ENCODE data around the gene GATAD2A.
A peak's percentile ranks its signal among the peaks of the same experiment; 100 is the strongest.
"Not testable (repeated sequence)": the region's sequence is repeated elsewhere in the genome, so short reads cannot be mapped to it uniquely, and the experiment has no call there.

The GATAD2A gene

DNA sequence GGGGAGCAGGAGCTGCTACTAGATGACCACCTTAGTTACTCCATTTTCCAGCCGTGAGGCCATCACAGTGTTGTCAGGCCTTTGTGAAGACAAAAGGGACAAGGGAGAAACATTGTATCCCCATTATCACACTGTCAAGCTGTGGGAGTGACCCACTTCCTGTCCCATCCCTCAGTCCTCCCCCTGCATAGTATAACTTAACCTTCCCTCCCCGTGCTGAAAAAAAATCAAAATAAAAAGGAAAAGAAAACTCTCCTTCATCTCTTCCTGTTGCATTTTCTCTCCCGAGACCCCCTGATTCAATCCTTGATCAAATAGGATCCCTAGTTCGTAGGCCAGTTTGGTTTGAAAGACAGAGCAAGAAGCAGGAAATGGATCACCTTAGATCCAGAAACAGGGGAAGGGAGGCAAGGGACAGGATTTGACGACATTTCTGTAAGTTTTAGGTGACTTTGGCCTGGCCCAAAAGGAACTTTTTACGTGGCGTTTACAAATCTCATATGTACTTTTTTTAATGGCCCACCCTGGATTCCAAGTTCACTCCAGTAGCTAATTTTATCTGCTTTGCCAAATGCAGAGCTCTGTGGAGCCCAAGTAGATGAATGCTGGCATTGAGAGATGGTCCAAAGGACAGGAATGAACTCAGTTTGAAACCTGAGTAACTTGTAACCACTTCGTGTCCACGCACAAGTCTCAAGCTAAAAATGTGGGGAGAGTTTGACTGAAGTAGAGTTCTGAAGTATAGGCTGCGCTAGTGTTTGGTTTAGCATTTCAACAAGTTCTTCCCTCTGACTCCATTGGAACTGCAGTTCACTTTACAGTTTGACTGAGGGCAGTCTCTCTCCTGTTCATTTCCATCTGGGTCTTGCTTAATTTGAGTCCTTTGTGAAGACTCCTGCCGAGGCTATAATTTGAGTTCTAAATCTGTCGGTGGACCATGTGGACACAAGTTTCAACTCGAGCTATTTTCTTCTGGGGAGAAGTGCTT lies 16.6 kb upstream of the GATAD2A start:
- DNase-seq, result no peak

DNA sequence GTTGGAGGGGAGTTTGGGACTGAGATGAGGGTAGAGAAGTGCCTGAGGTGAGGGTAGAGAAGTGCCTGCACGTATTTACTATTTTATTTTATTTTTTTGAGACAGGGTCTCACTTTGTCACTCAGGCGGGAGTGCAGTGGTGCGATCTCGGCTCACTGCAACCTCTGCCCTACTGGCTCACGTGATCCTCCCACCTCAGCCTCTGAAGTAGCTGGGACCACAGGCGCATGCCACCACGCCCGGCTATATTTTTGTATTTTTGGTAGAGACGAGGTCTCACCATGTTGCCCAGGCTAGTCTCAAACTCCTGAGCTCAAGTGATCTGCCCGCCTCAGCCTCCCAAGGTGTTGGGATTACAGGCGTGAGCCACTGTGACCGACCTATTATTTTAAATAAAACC lies 15.8 kb upstream of the GATAD2A start:
- not testable (repeated sequence) for DNase-seq

DNA sequence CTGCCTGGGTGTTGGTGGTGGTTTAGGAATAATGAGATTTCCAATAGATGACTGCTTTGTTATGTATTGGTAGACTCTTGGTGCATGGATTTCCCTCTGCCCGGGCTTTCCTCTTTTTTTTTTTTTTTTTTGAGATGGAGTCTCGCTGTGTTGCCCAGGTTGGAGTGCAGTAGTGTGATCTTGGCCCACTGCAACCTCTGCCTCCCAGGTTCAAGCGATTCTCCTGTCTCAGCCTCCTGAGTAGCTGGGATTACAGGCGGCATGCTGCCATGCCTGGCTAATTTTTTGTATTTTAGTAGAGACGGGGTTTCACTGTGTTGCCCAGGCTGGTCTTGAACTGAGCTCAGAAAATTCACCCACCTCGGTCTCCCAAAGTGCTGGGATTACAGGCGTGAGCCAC lies 11.1 kb upstream of the GATAD2A start:
- not testable (repeated sequence) for DNase-seq

DNA sequence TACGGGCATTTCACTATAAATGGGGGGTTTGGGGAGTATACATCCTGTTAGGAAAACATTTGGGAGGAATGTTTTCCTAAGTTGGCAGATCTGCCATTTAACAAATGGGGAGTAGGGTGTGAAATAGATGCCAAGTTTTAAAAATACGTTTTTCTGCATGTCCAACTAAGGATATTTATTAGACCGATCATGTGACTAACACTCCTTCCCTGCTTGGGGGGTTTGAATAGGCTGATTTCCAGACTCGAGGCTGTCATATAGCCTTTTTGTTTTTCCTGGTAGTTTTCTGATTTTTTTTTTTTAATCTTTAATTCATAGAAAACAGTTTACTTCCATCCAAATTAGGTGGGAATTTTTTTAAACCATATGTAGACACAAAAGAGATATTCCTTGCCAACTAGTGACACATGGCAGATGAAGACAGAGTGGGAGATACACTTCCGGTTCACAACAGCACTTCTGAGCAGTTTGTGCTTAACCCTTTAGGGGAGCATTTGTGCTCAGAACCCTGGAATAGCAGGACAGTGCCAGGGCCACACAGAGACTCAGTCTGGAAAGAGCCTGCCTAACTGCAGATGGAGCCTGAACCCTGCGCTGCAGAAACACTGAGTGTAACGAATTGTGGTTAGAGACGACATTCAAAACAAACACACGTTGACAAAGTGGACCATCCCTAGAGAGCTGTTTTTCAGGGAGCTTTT lies 5.6 kb upstream of the GATAD2A start:
- DNase-seq, result no peak

DNA sequence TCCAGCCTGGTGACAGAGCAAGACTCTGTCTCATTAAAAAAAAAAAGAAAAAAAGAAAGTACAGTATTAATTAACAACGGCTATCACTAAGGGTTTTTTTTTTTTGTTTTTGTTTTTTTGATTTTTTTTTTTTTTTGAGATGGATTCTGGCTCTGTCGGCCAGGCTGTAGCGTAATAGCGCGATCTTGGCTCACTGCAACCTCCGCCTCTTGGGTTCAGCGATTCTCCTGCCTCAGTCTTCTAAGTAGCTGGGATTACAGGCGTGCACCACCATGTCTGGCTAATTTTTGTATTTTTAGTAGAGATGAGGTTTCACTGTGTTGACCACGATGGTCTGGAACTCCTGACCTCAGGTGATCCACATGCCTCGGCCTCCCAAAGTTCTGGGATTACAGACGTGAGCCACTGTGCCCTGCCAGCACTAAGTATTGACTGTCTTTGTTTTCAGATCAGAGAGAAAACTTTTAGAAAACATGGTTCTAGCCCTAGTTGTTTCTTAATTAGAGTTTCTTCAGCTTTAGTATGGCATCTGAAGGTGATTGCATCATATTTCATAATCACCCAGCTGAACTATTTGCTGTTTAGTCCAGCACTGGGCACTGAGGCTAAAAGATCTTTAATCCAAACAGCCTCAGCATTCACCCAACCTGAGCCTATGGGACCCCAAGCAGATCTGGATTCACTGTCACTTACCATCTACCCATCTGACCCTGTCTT lies 2.7 kb upstream of the GATAD2A start:
- DNase-seq, result no peak

DNA sequence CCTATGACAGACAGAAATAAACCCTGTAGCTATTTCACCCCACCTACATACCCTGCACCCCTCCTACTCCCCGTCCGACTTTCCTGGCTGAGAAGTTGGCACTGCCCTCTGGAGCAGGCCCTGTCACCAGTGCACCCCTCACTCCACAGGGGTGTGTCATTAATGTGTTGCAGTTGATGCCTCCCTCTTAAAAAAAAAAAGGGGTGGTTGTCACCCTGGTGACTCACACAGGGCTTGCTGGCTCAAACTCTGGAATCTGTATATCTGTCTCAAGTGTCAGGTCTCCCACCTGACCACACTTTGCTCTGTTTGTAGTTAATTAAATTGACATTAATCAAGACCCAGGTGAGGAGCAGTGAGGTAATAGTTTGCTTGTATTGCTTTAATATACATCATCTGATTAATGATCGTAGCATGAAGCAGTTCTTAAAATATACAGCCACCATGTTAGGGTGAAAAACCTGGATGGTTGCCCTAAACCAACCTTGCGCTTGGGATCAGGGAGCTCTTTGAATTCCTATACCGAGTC lies 2.0 kb upstream of the GATAD2A start:
- peak; percentile 18 for DNase-seq

DNA sequence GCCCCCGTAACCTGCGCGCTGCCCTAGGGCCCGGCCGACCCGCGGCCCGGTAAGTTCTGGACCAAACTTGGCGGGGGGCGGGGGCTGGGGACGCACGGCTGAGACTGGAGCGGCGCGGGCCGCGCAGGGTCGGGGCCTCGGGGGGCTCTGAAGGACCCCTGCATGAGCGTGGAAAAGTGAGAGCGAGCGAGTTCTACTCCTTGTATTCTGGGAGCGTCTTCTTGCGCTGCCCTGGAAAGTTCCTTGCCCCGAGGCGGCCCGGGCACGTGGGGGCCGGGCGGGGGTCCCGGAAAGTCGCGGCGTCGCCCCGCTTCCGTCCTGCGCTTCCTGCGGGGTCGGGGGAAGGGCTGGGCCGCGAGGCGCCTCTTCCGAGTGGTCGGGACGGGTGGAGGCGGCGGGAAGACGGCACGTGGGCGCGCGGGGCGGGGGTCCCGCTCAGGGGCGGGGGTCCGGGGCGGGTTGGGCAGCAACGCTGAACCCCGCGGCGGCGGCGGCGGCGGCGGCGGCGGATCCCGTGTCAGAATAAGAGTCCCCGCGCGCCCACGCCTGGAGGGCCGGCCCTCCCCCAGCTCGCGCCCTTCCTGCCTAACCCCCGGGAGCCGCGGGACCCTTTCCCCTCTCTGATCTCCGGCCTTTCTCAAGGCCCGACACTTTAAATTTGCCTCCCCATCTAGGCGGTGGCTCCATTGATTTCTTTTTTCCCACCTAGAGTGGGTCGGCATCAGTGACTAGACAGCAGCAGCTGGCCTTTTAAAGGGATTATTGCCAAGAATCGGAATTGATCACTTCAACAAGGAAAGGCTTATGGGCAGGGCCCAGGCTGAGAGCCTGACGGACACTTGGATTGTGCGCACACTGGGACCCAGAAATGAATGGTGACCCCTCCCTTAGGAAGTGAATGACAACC lies 749 bp downstream of the GATAD2A start:
- no peak for DNase-seq

DNA sequence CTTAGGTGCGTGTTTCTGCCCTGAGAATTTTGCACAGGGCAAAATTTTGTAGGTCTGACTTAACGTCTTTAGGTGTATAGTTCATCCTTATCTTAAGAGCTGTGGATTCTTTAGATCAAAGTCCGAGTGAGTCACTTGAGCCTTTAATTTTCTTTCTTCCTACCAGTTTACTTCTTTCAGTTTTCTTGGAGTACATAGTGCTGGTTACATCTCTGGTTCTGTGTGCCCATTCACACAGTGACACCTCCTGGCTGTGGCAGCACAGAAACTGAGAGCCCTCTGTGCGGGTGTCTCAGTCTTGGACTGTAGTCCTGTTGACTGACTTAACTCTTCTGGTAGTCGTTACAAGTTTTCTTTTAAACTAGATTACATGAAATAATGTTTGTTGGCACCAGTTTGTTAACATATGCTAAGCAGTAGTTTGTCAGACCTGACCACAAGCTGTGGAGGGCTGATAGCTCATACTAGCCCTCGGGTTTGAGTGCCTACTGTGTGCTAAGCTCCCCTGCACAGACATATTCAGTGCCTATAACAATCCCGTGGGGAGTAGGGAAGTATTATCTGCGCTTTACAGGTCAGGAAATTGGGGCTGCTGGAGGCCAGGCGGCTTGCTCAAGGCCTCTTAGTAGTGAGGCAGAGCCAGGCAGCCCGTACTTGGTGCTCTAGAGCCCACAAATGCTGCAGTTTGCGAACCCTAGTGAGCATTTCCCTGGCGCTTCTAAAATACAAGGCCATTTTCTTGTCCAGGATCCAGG lies 1.6 kb downstream of the GATAD2A start:
- DNase-seq, result peak; percentile 63

DNA sequence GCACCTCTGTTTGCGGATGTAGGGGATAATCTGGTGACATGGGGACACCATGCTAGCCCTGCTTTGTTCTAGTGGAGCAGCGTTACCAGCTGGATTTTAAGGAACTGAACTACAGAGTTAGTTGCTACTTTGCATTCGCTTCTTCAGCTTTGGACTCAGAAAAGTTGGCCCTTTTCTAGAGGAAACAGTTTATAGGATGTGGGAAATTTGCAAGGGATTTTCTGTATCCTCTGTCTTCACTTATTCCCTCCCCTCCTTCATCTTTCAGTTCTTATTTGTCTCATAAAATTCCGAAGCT lies 2.1 kb downstream of the GATAD2A start:
- DNase-seq, result no peak

DNA sequence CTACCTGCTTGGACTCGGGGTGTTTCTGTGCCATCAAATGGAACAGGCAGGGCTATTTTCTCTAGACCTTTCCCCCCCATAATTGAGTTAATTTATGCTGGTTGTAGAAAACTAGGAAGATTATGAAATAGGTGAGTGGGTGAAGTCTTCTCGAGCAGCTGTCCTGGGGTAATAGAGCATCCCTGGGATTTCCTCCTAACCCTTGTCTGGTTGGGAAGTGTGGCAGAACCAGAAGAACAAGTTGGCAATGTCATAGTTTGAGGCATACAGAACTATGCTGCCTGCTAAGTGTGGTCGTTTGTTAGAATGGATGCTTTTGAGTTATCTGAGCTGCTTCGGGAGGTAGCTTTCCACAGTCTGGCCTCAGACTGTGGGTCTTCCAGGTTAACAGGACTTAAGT lies 3.7 kb downstream of the GATAD2A start:
- no peak for DNase-seq

DNA sequence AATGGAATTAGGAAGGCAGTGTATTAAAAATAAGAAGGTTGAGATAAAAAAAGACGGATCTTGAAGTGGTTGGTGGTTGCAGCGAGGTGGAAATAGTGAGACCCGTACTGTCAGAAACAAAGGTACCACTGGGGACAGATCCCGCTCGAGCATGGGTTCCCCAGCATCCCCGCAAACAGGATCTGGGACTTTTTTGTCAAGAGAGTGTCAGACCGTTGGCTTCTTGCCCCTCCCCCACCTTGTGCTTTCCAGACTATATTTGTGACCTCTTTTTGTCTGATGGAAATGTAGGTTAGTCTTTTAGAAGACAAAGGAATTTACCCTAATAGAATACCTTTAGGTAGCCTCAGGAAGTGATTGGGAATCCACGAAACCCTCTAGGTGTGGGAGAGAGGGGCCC lies 4.2 kb downstream of the GATAD2A start:
- no peak for DNase-seq

DNA sequence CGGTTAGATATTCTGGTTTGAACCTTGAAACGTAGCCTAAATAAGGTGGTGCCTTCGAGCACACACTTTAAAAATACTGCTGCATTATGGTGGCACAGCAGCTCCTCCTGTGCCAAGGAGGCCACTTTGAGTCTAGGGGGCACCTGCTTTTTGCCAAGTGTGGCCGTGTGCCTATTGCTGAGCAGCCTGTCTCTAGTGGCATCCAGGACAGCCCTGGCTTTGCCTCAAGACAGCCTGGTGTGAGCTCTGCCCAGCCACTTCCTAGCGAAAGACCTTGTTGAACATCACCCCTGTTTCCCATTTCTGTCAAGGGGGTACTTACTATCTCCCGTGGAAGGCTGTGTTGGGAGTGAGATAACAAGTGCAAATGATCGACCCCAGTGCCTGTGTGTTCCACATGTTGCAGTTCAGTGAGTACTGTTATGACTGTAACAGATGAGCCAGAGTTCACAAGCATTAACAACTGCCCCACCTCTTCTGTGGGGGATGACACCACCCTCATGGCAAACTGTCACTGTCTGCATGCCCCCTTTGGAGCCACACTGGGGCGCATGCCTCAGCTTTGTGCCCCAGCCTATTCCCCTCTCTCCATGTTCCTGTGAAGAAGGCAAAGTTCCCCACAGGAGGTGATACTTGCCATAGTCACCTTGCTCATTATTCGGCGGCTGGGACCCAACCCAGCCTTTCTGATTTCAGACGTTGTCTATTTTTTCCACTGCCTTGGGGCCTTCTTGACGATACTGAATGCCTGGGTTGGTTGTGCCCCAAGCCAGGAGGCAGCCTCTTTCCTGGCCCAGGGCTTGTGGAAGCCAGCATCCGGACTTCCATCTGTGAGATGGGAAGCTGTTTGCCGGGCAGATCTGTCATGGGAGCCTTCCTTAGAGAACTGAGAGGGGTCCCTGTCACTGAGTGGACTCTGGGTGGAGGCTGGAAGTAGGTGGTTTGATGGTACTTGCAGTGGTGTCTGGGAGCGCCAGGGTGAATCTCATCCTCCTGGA lies 5.4 kb downstream of the GATAD2A start:
- DNase-seq, result no peak

DNA sequence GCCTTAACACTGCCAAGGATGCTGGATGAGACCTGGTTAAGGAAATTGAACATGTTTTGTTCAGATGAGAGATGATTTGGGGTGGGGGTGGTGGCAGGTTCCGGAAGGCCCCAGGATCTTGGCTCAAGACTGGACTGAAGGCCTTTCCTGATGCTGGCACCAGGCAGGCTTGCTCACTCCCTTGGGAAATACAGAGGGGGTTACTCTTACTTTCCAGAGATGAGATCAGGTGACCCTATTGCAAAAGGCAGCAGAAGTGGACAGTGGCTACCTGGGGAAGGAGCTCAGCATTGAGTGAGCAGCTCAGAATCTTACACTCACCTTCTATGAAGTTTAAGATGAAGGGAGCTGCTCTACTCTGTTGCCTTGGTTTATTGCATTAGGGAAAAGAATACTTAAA lies 10.8 kb downstream of the GATAD2A start:
- no peak for DNase-seq

DNA sequence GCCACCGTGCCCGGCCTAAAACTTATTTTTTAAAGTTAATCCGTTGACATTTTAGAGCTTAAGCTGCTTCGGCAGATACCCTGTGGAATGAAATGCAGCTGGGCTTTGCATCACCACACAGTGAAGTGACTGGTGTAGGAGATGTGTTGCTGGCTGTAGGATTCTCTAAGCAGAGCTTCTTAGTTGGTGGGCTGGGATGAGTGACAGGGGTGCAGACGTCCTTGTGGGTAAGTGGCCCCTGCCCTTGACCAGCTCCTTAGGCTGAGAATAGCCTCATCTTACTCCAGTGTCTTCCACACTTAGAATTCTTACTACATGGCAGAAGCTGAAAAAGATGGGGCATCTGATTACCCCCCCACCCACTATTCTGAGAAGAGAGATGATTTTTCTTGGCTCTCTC lies 11.6 kb downstream of the GATAD2A start:
- DNase-seq, result no peak

DNA sequence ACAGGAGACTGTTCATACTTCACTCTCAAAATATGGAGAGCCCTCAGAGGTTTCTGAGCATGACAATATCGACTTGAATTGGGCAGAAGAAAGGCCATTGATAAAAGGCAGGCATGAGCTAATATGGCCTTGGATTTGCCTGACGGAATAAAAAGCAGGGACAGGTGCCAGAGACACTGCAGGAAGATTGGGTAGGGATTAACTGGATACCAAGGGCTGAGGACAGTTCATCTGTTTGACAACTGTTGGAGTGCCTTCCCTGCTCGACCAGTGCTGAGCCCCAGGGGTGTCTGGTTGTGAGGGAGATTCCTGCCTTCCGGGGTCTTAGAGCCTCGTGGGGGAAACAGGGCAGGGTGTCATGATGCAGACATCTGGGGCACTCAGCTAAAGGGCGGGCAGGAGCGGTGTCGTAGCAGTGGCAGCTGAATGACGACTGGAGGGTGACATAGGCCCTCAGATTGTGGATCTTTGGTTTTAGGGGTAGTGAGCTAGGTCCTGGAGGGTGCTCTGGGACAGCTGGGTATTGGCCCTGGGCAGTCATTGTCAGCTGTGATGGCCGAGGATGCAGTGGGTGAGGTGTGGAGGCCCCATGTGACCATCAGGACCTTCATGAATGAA lies 12.3 kb downstream of the GATAD2A start:
- DNase-seq, result no peak

DNA sequence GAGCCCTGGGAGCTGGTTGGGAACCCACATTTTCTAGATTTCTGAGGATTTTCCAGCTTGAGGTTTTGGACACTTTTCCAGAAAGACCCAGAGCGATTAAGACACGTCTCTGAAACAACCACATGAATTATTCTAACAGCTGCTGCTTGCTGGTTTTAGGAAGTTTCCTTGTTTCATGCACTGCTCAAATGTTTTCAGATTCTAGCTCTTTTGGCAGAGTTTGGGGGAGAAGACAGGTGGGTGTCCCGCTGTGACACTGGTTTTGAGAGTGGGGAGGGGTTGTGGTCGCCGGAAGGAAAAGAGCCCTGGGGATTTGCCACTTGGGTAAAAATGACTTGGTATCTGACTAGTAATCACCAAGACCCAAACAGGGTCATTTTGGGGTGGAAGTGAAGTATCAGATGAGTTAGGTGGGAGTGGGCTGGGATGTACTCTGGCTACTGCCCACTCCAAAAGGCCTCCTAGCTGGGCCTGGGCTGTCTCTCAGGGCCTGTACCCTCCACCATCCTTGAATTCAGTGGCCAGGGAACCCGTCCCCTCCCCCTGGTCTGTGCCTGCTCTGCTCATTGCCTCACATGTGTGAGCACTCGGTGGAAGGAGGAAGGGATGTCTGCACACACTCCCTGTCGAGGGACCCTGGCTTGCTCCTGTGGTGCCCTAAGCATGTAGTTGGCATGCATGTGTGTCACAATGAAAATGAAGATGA lies 13.2 kb downstream of the GATAD2A start:
- DNase-seq, result no peak

DNA sequence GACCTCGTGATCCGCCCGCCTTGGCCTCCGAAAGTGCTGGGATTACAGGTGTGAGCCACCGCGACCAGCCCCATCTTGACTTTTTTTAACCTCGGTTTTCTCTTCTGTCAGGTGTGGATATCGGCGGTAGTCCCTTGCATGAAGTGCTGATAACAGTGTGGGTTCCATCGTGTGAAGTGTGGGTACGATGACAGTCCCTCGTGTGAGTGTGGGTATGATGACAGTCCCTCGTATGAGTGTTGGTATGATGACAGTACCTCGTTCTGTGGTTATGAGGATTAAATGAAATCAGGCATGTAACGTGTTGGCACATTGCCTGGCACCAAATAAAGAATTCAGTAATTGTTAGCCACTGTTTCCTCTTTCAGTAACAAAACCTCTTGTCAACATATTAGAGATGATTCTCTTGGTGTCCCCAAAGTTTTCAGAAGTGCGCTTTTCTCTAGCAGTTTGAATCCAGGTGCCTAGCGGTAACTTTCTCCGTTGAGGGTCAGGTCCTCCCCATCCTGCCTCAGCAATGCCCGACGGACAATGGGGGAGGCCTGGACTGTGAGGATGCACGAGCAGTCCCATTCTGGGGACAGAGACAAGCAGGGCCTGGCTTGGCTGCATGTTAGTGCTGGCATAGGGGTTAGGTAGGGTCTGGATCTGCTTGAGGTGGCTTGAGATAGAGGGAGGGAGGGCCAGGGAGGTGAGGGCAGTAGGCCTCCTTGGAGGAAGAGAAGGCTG lies 15.3 kb downstream of the GATAD2A start:
- DNase-seq, result no peak

DNA sequence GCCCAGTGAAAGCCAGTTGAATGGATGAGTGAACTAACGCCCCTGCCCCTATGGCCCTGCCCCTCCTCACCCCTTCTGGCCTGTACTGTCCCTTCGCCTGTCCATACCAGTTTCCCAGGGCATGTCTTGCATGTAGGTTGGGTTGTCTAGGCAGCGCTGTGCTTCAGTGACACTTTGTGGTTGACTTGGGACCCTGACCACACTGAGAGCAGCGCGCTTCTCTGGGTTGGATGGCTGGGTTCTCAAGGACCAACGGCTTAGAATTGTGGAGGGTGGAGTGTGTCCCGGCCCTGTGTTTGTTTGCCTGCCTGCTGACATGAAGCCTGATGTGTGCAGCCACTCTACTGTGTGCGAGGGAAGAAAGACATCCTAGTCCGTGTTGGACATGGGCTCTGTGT lies 15.8 kb downstream of the GATAD2A start:
- DNase-seq, result no peak

Data from kidney glomerular epithelial cell (primary cell).